ENCODE data around the gene NFATC4.

DNA sequence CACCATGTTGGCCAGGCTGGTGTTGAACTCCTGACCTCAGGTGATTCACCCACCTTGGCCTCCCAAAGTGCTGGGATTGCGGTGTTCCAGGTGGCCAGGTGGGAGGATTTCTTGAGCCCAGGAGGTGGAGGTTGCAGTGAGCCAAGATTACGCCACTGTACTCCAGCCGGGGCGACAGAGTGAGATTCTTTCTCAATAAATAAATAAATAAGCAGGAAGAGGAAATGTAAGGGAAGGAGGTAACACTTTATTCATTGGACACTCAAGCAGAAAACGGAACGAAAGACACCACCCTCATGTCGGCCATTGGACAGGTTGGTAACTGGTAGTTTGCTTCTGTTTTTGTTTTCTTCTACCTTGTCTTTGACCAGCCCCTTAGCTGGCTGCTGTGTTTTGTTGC, 13.0 kb upstream of the NFATC4 start:
- TF ChIP-seq, protein P1, sequence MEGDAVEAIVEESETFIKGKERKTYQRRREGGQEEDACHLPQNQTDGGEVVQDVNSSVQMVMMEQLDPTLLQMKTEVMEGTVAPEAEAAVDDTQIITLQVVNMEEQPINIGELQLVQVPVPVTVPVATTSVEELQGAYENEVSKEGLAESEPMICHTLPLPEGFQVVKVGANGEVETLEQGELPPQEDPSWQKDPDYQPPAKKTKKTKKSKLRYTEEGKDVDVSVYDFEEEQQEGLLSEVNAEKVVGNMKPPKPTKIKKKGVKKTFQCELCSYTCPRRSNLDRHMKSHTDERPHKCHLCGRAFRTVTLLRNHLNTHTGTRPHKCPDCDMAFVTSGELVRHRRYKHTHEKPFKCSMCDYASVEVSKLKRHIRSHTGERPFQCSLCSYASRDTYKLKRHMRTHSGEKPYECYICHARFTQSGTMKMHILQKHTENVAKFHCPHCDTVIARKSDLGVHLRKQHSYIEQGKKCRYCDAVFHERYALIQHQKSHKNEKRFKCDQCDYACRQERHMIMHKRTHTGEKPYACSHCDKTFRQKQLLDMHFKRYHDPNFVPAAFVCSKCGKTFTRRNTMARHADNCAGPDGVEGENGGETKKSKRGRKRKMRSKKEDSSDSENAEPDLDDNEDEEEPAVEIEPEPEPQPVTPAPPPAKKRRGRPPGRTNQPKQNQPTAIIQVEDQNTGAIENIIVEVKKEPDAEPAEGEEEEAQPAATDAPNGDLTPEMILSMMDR (conservative IDR thresholded peaks at IDR 0.05; ENCODE audit: low read depth in 2 of 2), result no peak
- TF ChIP-seq EZH2phosphoT487 (IDR thresholded peaks at IDR 0.05; ENCODE audit: unreplicated experiment), result no peak

Data from GM23338 (cell line).